Measurements from ENCODE around the gene PTGIR. TPM values are rescaled to one million over a fixed set of nuclear protein-coding genes. Genes with fewer than 3 reads are reported as not detected.

The PTGIR gene
- total and polyA plus RNA-seq, 2 donors (not counting 1 experiment from before 2014, with no cell fraction given), result 16.5 to 27.8 TPM

DNA sequence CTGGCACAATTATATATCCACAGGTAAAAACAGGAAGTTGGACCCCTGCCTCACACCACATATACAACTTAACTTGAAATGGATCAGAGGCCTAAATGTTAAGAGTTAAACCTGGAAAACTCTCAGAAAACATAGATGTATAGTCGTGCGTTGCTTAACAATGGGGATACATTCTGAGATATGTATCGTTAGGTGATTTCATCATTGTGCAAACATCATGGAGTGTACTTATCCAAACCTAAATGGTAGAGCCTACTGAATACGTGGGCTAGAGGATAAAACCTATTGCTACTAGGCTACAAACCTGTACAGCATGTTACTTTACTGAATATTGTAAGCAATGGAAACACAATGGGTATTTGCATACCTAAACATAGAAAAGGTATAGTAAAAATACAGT, 38.6 kb downstream of the PTGIR start:
- Histone ChIP-seq H3K27ac (ENCODE audit: insufficient read depth, low read length) (no peak overlapping the region), H3K4me2 (ENCODE audit: extremely low read depth, insufficient read depth, low read length) (no peak overlapping the region), H3K9ac (ENCODE audit: insufficient read depth, low read length) (no peak overlapping the region), H4K20me1 (ENCODE audit: control insufficient read depth, extremely low read depth, insufficient read depth, low read length) (no peaks in the 10 kb centered on the region), H3K9me3 (ENCODE audit: control insufficient read depth, insufficient read depth, low read depth, low read length) (no peaks in the 10 kb centered on the region), H3K36me3 (ENCODE audit: control insufficient read depth, insufficient read depth, low read length) (no peaks in the 10 kb centered on the region), H3K4me3 (replicated peaks in 1 of 4; ENCODE audit: control extremely low read depth in 1 of 4, insufficient read depth in 1 of 4, low read depth in 3 of 4, low read length in 4 of 4) (no peak overlapping the region), H3K27me3 (ENCODE audit: control insufficient read depth, insufficient read depth, low read length) (no peaks in the 10 kb centered on the region), H3K4me1 (ENCODE audit: control insufficient read depth, extremely low read depth, insufficient read depth, low read length) (no peaks in the 10 kb centered on the region), H3K79me2 (ENCODE audit: control insufficient read depth, insufficient read depth, low read length) (no peaks in the 10 kb centered on the region), H2AFZ (ENCODE audit: low read length) (no peak overlapping the region)
- DNase-seq (ENCODE audit: low read depth in 2 of 2), result no peak
- TF ChIP-seq, protein P1, sequence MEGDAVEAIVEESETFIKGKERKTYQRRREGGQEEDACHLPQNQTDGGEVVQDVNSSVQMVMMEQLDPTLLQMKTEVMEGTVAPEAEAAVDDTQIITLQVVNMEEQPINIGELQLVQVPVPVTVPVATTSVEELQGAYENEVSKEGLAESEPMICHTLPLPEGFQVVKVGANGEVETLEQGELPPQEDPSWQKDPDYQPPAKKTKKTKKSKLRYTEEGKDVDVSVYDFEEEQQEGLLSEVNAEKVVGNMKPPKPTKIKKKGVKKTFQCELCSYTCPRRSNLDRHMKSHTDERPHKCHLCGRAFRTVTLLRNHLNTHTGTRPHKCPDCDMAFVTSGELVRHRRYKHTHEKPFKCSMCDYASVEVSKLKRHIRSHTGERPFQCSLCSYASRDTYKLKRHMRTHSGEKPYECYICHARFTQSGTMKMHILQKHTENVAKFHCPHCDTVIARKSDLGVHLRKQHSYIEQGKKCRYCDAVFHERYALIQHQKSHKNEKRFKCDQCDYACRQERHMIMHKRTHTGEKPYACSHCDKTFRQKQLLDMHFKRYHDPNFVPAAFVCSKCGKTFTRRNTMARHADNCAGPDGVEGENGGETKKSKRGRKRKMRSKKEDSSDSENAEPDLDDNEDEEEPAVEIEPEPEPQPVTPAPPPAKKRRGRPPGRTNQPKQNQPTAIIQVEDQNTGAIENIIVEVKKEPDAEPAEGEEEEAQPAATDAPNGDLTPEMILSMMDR (conservative IDR thresholded peaks at IDR 0.05 in 1 of 2, IDR thresholded peaks at IDR 0.05 in 1 of 2; ENCODE audit: low read depth in 1 of 2, low read length in 2 of 2), result no peak
- no peak for TF ChIP-seq EZH2 (IDR thresholded peaks at IDR 0.05; ENCODE audit: low read length, missing control alignments)

DNA sequence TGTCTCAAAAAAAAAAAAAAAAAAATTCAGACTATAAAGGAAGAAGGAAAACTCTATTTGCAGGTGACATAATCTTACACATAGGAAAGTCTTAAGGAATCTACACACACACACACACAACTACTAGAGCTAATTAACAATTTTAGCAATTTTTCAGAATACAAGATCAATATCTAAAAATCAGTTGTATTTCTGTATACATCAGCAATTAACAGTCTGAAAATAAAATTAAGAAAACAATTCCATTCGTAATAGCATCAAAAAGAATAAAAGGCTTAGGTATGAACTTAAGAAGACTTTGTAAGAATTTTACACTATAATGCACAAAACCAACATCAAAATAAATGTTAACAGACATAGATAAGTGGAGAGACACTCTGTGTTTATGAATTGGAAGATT, 39.4 kb downstream of the PTGIR start:
- H3K4me2 ChIP-seq (ENCODE audit: extremely low read depth, insufficient read depth, low read length), result no peak overlapping the region

DNA sequence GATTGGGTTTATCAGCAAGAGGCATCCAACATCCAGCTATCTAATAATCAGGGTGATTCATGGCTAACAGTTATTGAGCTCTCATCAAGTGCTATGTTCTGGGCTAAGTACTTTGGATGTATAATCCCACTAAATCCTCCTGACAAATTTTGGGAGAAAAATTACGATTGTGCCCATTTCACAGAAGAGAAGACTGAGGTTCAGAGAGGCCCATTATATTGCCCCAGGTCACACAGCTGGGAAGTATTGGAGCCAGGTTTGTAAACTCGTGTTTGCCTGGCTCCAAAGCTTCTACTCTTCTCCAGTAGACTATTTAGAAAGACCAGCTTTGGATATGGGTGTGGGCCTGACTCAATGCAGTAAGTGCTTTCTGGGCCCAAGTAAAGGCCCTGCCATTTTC, 44.6 kb downstream of the PTGIR start:
- no peak for TF ChIP-seq EZH2 (IDR thresholded peaks at IDR 0.05; ENCODE audit: low read length, missing control alignments)
- TF ChIP-seq, protein P1 (conservative IDR thresholded peaks at IDR 0.05 in 1 of 2, IDR thresholded peaks at IDR 0.05 in 1 of 2; ENCODE audit: low read depth in 1 of 2, low read length in 2 of 2), result no peak

More for the DNA sequence above, 39.4 kb downstream of the PTGIR start:
- Histone ChIP-seq H4K20me1 (ENCODE audit: control insufficient read depth, extremely low read depth, insufficient read depth, low read length) (no peaks in the 10 kb centered on the region), H3K9ac (ENCODE audit: insufficient read depth, low read length) (no peak overlapping the region), H3K79me2 (ENCODE audit: control insufficient read depth, insufficient read depth, low read length) (no peaks in the 10 kb centered on the region), H3K27ac (ENCODE audit: insufficient read depth, low read length) (no peak overlapping the region), H3K27me3 (ENCODE audit: control insufficient read depth, insufficient read depth, low read length) (no peaks in the 10 kb centered on the region), H3K36me3 (ENCODE audit: control insufficient read depth, insufficient read depth, low read length) (no peaks in the 10 kb centered on the region), H3K4me1 (ENCODE audit: control insufficient read depth, extremely low read depth, insufficient read depth, low read length) (no peaks in the 10 kb centered on the region), H3K4me3 (replicated peaks in 1 of 4; ENCODE audit: control extremely low read depth in 1 of 4, insufficient read depth in 1 of 4, low read depth in 3 of 4, low read length in 4 of 4) (no peak overlapping the region), H2AFZ (ENCODE audit: low read length) (no peak overlapping the region), H3K9me3 (ENCODE audit: control insufficient read depth, insufficient read depth, low read depth, low read length) (no peaks in the 10 kb centered on the region)
- DNase-seq (ENCODE audit: low read depth in 2 of 2), result no peak
- TF ChIP-seq, protein P1 (conservative IDR thresholded peaks at IDR 0.05 in 1 of 2, IDR thresholded peaks at IDR 0.05 in 1 of 2; ENCODE audit: low read depth in 1 of 2, low read length in 2 of 2), result no peak
- no peak for TF ChIP-seq EZH2 (IDR thresholded peaks at IDR 0.05; ENCODE audit: low read length, missing control alignments)

More for the DNA sequence above, 44.6 kb downstream of the PTGIR start:
- Histone ChIP-seq H3K9me3 (ENCODE audit: control insufficient read depth, insufficient read depth, low read depth, low read length) (no peaks in the 10 kb centered on the region), H2AFZ (ENCODE audit: low read length) (no peak overlapping the region), H3K4me3 (replicated peaks in 1 of 4; ENCODE audit: control extremely low read depth in 1 of 4, insufficient read depth in 1 of 4, low read depth in 3 of 4, low read length in 4 of 4) (no peak overlapping the region), H4K20me1 (ENCODE audit: control insufficient read depth, extremely low read depth, insufficient read depth, low read length) (no peaks in the 10 kb centered on the region), H3K27ac (ENCODE audit: insufficient read depth, low read length) (no peak overlapping the region), H3K4me2 (ENCODE audit: extremely low read depth, insufficient read depth, low read length) (no peak overlapping the region), H3K27me3 (ENCODE audit: control insufficient read depth, insufficient read depth, low read length) (peaks cover 3% of the 10 kb centered on the region), H3K36me3 (ENCODE audit: control insufficient read depth, insufficient read depth, low read length) (no peaks in the 10 kb centered on the region), H3K4me1 (ENCODE audit: control insufficient read depth, extremely low read depth, insufficient read depth, low read length) (no peaks in the 10 kb centered on the region), H3K79me2 (ENCODE audit: control insufficient read depth, insufficient read depth, low read length) (no peaks in the 10 kb centered on the region), H3K9ac (ENCODE audit: insufficient read depth, low read length) (no peak overlapping the region)
- no peak for DNase-seq (ENCODE audit: low read depth in 2 of 2)
